DND-41 (cell line): ENCODE results near the gene NDUFB2.

ENCODE experiments used
- CTCF ChIP-seq: IDR thresholded peaks from 2 replicates; pipeline ENCODE4 v1.5.1; 2012; ENCODE audit warnings: borderline replicate concordance, low read length, moderate library complexity, mild to moderate bottlenecking; ENCODE audit not compliant: poor library complexity, severe bottlenecking; ENCODE audit errors: extremely low read depth
- EZH2 ChIP-seq: IDR thresholded peaks from 3 replicates; pipeline ENCODE4 v1.6.1; 2012; ENCODE audit warnings: borderline replicate concordance, low read depth, mild to moderate bottlenecking, moderate library complexity, low read length, inconsistent platforms; ENCODE audit not compliant: severe bottlenecking

DNA sequence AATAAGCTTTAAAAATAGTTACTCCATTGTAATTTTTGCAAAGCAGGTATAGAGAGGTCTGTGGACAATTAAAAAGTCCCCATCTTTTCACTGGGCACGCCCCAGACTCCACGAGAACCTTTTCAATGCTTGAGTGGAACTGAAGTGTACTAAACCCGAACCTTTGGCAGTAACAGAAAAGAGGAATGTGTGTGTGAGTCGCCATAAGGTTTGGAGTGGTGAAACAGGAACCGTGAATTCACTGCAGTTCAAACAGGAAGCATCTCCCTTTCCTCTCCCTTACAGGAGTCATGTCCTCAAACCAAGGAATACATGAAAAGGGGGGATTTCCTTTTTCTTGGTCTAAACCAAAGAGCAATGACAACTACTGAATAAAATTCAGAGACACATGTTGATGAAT is 23.2 kb downstream of the NDUFB2 start:
- no peak for TF ChIP-seq CTCF
- TF ChIP-seq EZH2 = no peak
